Measurements from ENCODE around the gene VAC14. TPM values are rescaled to one million over a fixed set of nuclear protein-coding genes. Genes with fewer than 3 reads are reported as not detected.

The VAC14 gene
- polyA plus RNA-seq, 1 donor from 2014 or later = 8.6 TPM

- no peaks in the 10 kb centered on the region for H3K27me3 ChIP-seq (ENCODE audit: insufficient read depth, low read depth, low read length)
- H3K27ac ChIP-seq (ENCODE audit: low read length) = no peak overlapping the region
- H4K20me1 ChIP-seq (ENCODE audit: insufficient read depth) = no peaks in the 10 kb centered on the region
- no peaks in the 10 kb centered on the region for H3K36me3 ChIP-seq (ENCODE audit: insufficient read depth, low read length)
- H3K9me2 ChIP-seq (ENCODE audit: insufficient read depth, low read length) = no peaks in the 10 kb centered on the region
- no peak overlapping the region for H3K4me2 ChIP-seq (ENCODE audit: low read length)
- no peaks in the 10 kb centered on the region for H3F3A ChIP-seq (ENCODE audit: insufficient read depth, low read length, poor library complexity, severe bottlenecking)
- TF ChIP-seq EP300 (conservative IDR thresholded peaks at IDR 0.05; ENCODE audit: poor library complexity, severe bottlenecking) = no peak
- no peak for TF ChIP-seq POLR2AphosphoS5 (IDR thresholded peaks at IDR 0.05)
- no peak for TF ChIP-seq RAD21 (conservative IDR thresholded peaks at IDR 0.05)
- TF ChIP-seq TAF1 (IDR thresholded peaks at IDR 0.05; ENCODE audit: low read depth) = no peak
- TF ChIP-seq CTCF (IDR thresholded peaks at IDR 0.05; ENCODE audit: poor library complexity, severe bottlenecking) = no peak
- no peak for TF ChIP-seq MXI1 (conservative IDR thresholded peaks at IDR 0.05; ENCODE audit: poor library complexity, severe bottlenecking)
- no peak for TF ChIP-seq EZH2 (IDR thresholded peaks at IDR 0.05; ENCODE audit: borderline replicate concordance, insufficient read depth, low read length, poor library complexity, severe bottlenecking)
- no peak for TF ChIP-seq REST (IDR thresholded peaks at IDR 0.05; ENCODE audit: borderline replicate concordance)
- TF ChIP-seq SMC3 (conservative IDR thresholded peaks at IDR 0.05; ENCODE audit: poor library complexity) = no peak
- no peak overlapping the region for H3K4me3 ChIP-seq (ENCODE audit: low read length)
- no peaks in the 10 kb centered on the region for H3K79me2 ChIP-seq (replicated peaks; ENCODE audit: insufficient read depth, low read length)
- no peak overlapping the region for H3K9ac ChIP-seq (ENCODE audit: low read length)
- H3K9me3 ChIP-seq (ENCODE audit: low read length) = no peaks in the 10 kb centered on the region
- H2AFZ ChIP-seq (ENCODE audit: low read depth, low read length) = no peak overlapping the region
Observed at GRCh38 chr16:70715860-70716357, 85.0 kb downstream of the VAC14 start.

GRCh38 chr16:70715055-70715858 is 85.7 kb downstream of the VAC14 start:
- Histone ChIP-seq H3K36me3 (ENCODE audit: insufficient read depth, low read length) (no peaks in the 10 kb centered on the region), H3K9me3 (ENCODE audit: low read length) (no peaks in the 10 kb centered on the region), H3F3A (ENCODE audit: insufficient read depth, low read length, poor library complexity, severe bottlenecking) (no peaks in the 10 kb centered on the region), H3K27me3 (ENCODE audit: insufficient read depth, low read depth, low read length) (no peaks in the 10 kb centered on the region), H3K79me2 (replicated peaks; ENCODE audit: insufficient read depth, low read length) (no peaks in the 10 kb centered on the region), H3K4me2 (ENCODE audit: low read length) (no peak overlapping the region), H4K20me1 (ENCODE audit: insufficient read depth) (no peaks in the 10 kb centered on the region), H3K9ac (ENCODE audit: low read length) (no peak overlapping the region), H3K9me2 (ENCODE audit: insufficient read depth, low read length) (no peaks in the 10 kb centered on the region), H3K27ac (ENCODE audit: low read length) (no peak overlapping the region), H2AFZ (ENCODE audit: low read depth, low read length) (no peak overlapping the region), H3K4me3 (ENCODE audit: low read length) (no peak overlapping the region)
- TF ChIP-seq POLR2AphosphoS5 (IDR thresholded peaks at IDR 0.05) (no peak), TAF1 (IDR thresholded peaks at IDR 0.05; ENCODE audit: low read depth) (no peak), CTCF (IDR thresholded peaks at IDR 0.05; ENCODE audit: poor library complexity, severe bottlenecking) (no peak), SMC3 (conservative IDR thresholded peaks at IDR 0.05; ENCODE audit: poor library complexity) (no peak), MXI1 (conservative IDR thresholded peaks at IDR 0.05; ENCODE audit: poor library complexity, severe bottlenecking) (no peak), EZH2 (IDR thresholded peaks at IDR 0.05; ENCODE audit: borderline replicate concordance, insufficient read depth, low read length, poor library complexity, severe bottlenecking) (no peak), EP300 (conservative IDR thresholded peaks at IDR 0.05; ENCODE audit: poor library complexity, severe bottlenecking) (no peak), RAD21 (conservative IDR thresholded peaks at IDR 0.05) (no peak)
